NB4 (cell line): Measurements from ENCODE around the gene RPP40.
"Not testable (repeated sequence)": the region's sequence is repeated elsewhere in the genome, so short reads cannot be mapped to it uniquely, and the experiment has no call there.

Source experiments
- DNase-seq: peaks from one replicate; pipeline ENCODE4 v3.0.0; 2010; ENCODE audit warnings: low read depth
- H3K4me3 ChIP-seq: one replicate; pipeline ENCODE4 v1.5.1; 2011; ENCODE audit warnings: mild to moderate bottlenecking, low read depth, low read length, moderate library complexity
- CTCF ChIP-seq: IDR thresholded peaks from one replicate; pipeline ENCODE4 v1.5.1; 2012; ENCODE audit warnings: low read depth, low read length
- MAX ChIP-seq: IDR thresholded peaks from 2 replicates; pipeline ENCODE4 v1.6.1; 2011; ENCODE audit warnings: low read depth, low read length
- MYC ChIP-seq: IDR thresholded peaks from 2 replicates; pipeline ENCODE4 v1.6.1; 2011; ENCODE audit warnings: low read depth, low read length
- POLR2A ChIP-seq: IDR thresholded peaks from 2 replicates; pipeline ENCODE4 v1.6.1; 2011; ENCODE audit warnings: mild to moderate bottlenecking; ENCODE audit not compliant: insufficient read length; ENCODE audit errors: extremely low read depth

The RPP40 gene

GRCh38 chr6:5034328-5034727 is 30.5 kb upstream of the RPP40 start:
- TF ChIP-seq MYC (no peak), POLR2A (no peak), CTCF (no peak), MAX (no peak)
- no peak overlapping the region for H3K4me3 ChIP-seq
- peak; percentile 34 for DNase-seq

GRCh38 chr6:5033214-5033904 is 29.5 kb upstream of the RPP40 start:
- not testable (repeated sequence) for DNase-seq, H3K4me3 ChIP-seq

- H3K4me3 ChIP-seq, result not testable (repeated sequence)
Measured at GRCh38 chr6:5032706-5033105, 28.9 kb upstream of the RPP40 start.

GRCh38 chr6:5031150-5031549 is 27.3 kb upstream of the RPP40 start:
- TF ChIP-seq MAX (no peak), MYC (no peak), CTCF (no peak), POLR2A (no peak)
- DNase-seq, result peak; percentile 47

More at GRCh38 chr6:5032706-5033105, 28.9 kb upstream of the RPP40 start:
- DNase-seq, result not testable (repeated sequence)

GRCh38 chr6:5030596-5031136 is 26.8 kb upstream of the RPP40 start:
- H3K4me3 ChIP-seq, result no peak overlapping the region
- peak; percentile 95 for DNase-seq
- TF ChIP-seq MYC (peak; percentile 92), MAX (peak; percentile 92), POLR2A (no peak), CTCF (peak; percentile 80)

More at GRCh38 chr6:5031150-5031549, 27.3 kb upstream of the RPP40 start:
- no peak overlapping the region for H3K4me3 ChIP-seq

- no peak for TF ChIP-seq MYC
- TF ChIP-seq CTCF, result no peak
- no peak overlapping the region for H3K4me3 ChIP-seq
- DNase-seq, result no peak
Measured at GRCh38 chr6:5029609-5030008, 25.8 kb upstream of the RPP40 start.

- no peak for DNase-seq
- no peak overlapping the region for H3K4me3 ChIP-seq
- TF ChIP-seq CTCF (no peak), MYC (no peak), MAX (no peak), POLR2A (no peak)
Measured at GRCh38 chr6:5028921-5029320, 25.1 kb upstream of the RPP40 start.
